Stimulated activated naive CD4-positive, alpha-beta T cell treated with Interleukin-2 at 50 U/mL for 16 hours (primary cell): ENCODE results near the gene ZSWIM6.

Source experiments
- DNase-seq: peaks from one replicate; lab custom pipeline; 2025; lab: John Stamatoyannopoulos, UW

ZSWIM6 gene

DNA sequence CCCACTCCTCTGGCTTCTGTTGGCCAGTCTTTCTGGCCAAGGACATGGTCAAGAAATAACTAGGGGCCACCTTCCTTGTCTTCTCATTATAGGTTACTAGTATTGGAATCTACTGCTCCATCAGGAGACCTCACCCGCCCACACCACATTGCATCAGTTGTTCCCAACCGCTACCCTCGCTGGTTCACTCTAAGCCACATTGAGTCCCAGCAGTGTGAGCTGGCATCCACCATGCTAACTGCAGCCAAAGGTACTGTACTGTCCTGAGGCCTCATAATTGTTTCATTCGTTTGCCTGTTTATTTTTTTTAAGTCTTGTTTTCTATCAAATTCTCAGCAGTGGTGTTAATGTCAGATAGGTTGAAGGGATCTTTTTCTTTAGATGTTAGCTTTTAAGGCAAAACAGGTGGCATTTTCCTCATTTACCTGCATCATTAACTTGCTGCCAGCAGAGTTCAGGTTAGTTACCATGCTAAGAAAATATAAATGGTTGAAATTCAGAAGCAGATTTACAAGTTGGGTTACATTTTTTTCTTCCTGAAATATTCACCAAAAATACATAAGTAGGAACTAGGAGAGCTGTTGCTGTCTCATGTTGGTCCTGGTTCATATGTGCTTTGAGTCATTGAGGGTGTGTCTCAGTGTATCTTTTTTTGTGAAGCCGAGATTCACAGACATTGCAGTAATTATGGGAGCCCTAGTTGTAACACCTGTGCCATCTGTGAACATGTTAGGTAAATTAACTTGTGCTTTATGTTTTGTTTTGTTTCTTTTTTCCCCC lies 206.9 kb downstream of the ZSWIM6 start:
- no peak for DNase-seq

DNA sequence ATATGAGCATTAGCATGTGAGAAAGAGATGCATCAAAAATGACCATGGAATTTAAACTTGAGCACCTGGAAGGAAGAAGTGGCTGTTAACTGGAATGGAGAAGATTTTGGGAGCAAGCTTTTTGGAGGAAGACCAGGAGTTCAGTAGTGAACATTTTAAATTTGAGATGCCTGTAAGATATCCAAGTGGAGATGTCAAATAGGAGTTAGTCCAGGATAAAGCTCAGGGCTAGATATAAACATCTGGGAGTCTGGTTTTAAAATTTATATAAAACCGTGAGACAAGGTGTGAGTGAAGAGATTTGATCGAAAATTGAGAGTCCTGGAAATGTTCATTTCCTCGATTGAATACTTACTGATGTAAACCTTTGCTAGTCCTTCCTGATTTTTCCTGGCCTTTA lies 217.5 kb downstream of the ZSWIM6 start:
- DNase-seq = no peak

DNA sequence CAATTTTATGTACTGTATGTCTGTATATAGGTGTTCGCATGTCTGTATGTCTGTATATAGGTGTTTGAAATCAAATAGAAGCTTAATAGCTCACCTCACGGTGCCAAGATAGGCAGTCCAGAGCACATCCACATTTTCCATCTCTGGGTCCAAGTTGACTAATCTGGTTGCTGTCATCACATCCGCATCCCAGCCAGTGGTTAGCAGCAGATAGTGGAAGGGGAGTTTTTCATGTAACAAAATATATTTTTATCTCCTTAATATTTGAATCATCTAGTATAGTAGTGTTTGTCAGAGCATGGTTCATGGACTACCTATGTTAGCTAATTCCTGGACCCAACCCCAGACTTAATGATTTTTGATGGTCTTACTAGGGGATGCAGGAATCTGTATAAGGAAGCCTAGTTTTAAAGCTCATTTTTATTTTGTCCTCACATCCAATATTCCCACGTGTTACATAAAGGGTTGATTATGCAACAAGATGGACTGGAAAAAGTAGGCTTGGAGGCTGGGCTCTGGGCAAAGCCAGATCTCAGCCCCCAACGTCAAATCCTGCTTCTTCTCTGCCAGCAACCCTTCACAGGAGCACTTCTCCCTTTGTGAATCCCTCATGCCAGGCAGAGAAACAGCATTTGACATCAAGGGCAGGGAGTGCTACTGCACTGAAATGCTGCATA lies 219.7 kb downstream of the ZSWIM6 start:
- no peak for DNase-seq

DNA sequence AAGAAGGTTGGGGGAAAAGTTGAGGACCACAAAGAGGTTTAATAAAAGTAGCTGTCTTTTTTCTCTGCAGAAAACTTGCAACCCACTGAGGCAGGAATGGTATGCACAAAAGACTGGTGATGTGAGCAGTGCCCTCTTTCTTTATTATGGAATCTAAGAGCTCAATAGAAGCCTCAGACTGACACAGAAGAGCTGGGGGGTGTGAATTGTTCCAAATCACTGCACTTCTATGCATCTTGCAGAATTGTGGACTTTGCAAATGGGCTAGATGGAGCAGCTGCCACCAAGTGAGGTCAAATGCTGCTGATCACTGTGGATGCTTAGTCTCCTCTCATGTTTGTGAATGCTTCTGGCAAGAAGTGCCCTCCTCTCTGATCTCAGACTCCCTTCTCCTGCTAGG lies 227.1 kb downstream of the ZSWIM6 start:
- DNase-seq = no peak

DNA sequence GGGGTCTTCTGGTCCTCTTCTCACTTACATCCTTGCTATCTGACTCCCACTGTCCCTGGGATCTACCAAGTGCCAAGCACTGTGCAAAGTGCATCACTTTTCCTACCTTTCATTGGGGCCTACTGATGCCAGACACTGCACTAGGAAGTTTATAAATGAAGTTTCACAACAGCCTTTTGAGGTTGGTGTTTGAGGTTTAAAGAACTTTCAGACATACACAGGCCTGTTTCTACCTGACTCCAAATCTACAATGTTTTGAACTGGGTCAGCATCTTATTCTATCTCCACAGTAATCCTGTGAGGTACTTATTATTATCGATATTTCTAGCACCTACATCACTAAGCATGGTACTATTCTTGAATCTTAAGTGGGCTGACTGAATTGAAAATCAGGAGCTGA lies 227.7 kb downstream of the ZSWIM6 start:
- no peak for DNase-seq

DNA sequence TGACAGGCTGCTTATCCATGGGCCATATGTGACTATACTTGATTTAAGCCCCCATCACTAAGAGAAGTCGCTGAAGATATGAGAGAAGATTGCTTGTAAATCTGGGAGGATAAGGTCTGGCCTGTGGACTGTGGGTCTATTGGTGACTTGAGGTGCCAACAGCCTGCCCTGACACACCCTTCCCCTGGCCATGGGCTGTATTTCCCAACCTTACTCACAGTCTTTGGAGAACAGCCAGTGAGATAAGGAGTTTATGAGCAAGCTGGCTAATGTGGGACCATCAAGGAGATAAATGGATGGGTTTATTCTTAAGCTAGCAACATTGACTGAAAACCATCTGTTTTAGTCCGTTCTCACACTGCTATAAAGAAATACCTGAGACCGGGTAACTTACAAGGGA lies 231.3 kb downstream of the ZSWIM6 start:
- DNase-seq = no peak

DNA sequence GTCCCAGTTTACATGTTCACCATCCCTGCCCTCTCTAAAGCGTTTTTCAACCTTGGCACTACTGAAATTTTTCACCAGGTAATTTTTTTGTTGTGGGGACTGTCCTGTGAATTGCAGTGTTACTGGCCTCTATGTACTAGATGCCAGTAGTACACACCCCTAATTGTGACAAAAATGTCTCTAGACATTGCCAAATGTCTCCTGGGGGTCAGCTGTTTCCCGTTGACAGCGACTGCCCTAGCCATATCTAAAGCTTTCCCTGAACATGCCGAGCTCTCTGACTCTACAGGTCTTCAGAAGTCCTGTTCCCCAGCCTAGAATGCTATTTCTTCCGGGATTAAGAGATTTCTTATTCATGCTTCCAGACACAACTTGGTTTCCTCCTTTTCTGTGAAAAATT lies 235.3 kb downstream of the ZSWIM6 start:
- DNase-seq = no peak

DNA sequence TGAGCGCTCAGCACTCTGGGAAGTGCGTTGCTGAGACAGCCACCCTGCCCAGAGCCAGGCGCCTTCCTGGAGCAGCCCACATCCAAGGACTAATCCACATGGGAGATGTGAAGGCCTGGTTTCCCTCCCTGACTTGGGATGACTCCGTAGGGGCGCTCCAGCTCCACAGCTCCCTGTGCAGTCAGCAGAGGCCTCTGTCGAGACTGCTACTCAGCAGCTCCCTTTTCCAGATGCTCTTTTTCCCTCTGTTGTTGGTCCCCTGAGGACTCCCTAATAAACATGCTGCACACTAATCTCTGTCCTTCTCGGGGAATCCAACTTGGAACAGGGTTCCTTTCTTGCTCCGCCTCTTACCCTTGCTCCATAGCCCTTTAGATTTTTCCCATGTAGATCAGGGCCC lies 237.3 kb downstream of the ZSWIM6 start:
- no peak for DNase-seq

DNA sequence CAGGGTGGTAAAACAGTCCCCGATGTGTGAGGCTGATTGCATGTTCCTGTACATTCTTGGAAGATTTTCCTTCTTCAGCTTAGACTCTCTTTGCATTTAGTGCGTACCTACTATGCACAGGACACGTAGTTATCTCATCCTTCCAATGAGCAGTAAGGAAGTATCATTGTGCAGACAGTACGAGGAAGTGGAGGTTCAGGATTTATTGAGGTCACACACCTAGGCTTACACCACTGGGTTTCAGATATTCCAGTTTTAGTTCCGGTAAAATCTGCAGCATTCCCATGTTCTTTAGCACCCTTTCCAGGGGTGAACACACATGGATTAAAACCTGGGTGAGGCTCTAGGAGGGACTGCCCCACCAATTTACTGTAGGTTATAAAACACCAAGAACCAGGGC lies 238.7 kb downstream of the ZSWIM6 start:
- no peak for DNase-seq

DNA sequence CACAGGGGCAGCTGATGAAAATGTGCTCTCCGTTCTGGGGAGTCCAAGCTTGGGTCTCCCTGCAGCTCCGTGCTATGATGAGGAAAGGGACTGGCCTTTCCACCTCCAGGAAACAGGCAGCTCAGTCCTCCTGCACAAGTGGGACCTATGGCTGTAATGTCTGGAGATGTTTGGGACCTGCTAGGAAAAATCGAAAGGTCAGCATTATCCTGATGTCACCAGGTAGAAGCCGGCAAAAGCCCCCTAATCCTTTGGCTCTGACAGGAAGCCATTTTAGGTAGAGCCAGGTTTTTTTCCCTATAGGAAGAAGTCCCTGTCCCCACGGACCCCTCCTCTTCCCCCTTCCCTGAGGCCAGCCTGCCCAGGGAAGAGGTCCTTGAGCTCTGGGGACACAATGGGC lies 240.9 kb downstream of the ZSWIM6 start:
- DNase-seq = no peak

DNA sequence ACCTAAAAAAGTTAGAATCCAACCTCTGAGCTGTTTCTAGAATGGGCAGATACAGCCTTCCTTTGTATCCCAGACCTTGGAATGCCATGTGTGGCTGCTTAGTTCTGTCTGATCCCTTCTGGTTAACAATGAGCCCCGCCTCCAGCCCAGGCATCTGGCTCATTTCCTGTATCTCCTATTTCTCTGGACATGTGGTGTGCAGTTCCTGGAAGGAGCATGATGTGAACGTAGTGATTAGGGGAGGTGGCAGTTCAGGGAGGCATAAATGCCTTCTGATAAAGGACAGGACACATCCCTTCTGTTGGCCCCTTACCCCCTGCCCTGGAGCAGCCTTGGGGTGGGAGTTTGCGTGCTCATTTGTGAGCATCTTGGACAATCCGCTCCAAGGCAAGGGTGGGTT lies 243.0 kb downstream of the ZSWIM6 start:
- DNase-seq = no peak

DNA sequence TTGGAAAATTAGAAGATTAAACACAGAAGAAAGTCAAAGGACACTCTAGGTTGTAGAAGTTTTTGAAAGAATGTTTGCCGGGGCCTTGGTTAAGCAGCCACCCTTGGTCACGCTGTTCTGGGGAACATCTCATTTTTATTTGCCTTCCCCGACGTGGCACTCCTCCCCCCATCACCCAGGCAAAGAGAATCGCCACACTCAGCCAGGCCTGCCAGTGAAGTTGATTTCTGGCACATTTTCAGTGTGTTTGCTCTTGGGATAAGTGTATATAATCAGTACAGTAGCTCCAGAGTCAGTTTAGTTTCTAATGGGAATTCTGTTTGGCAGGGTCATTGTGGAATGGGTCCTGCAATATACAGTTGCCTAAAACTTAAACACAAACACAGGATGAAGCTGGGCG lies 243.5 kb downstream of the ZSWIM6 start:
- no peak for DNase-seq

DNA sequence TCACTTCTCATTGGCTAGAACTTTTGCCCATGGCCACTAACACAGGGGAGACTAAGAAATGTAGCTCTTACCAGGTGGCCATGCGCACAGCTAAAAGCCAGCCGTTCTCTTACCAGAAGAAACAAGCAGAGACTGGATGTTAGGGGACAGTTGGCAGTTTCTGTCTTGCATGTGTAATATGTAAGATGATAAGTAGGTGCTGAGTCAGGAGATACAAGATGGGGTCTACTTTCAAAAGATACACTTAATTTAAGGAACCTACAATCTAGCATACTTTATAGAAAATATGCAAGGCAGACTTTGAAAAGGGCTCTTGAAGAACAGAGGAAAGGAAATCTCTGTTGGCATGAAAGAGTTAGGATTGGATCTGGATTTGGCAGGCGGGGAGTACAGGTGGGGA lies 244.5 kb downstream of the ZSWIM6 start:
- no peak for DNase-seq

DNA sequence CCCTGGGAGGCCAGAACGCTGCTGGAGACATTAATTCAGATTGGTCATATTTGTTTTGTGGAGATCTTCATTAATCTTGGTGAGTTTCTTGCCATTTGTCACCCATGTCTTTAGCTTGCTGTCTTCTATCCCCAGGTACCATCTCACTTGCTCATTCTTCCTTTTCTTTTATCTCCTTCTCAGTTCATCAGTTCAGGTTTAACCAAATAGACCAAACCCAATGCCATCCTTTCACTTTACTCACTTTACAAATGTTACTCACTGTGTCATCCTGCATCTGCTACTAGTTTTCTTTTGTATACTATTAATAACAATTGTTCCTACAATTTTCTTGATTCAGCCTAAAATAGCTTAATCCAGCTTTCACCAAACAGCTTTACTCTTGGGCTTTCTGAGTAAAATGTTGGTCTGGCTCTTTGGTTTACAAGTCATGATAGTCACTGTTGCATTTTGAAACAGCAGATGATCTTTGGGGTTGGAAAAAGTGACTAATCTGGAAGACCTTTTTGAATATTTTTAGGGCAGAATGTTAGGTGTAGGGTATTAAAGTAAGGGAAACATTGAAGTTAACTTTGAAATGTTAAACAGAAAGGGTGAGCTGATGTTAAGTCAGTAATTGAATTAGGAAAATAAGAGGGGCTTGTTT lies 246.9 kb downstream of the ZSWIM6 start:
- DNase-seq = no peak

DNA sequence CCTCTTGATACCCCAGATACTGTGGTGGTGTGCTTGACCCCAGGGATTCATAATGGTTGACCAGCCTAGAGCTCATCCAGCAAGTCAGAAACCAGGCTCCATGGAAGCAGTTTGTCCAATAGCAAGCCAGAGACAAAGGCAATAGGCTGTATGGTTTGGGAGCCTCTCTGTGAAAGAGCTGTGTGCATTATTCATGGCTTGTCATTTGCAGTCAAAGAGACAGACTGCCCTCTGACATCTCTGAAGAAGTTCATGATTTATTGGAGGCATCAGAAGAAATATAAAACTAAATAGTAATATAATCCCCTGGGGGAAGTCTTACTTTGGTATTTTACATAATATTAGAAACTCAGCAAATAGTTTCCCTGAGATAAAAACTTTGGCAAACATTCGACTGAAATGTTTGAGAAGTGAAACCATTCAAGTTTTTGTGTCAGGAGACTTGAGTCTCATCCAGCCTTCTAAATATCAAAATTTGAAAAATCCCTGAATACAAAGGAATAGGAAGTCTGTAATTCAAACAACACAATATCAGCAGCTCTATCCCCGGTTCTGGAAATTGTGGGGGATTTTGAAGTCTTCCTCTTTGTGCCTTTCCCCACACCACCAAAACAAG lies 250.3 kb downstream of the ZSWIM6 start:
- no peak for DNase-seq

DNA sequence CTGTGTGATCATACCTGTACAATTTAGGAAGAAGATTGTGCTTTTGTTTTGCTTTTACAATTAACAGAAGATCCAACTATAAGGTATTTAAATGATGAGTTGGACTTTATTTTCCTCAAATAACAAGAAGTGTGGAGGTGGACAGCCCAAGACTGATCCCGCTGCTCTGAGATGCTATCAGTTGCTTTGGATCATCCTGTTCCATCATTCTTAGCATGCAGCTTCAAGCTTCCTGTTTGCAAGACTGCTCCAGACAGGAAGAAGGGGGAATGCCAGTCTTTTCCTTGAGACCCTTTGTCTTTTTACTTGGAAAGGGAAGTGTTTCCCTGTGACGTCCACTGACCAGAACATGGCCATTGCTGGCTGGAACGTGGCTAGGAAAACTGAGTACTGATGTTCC lies 250.8 kb downstream of the ZSWIM6 start:
- no peak for DNase-seq

DNA sequence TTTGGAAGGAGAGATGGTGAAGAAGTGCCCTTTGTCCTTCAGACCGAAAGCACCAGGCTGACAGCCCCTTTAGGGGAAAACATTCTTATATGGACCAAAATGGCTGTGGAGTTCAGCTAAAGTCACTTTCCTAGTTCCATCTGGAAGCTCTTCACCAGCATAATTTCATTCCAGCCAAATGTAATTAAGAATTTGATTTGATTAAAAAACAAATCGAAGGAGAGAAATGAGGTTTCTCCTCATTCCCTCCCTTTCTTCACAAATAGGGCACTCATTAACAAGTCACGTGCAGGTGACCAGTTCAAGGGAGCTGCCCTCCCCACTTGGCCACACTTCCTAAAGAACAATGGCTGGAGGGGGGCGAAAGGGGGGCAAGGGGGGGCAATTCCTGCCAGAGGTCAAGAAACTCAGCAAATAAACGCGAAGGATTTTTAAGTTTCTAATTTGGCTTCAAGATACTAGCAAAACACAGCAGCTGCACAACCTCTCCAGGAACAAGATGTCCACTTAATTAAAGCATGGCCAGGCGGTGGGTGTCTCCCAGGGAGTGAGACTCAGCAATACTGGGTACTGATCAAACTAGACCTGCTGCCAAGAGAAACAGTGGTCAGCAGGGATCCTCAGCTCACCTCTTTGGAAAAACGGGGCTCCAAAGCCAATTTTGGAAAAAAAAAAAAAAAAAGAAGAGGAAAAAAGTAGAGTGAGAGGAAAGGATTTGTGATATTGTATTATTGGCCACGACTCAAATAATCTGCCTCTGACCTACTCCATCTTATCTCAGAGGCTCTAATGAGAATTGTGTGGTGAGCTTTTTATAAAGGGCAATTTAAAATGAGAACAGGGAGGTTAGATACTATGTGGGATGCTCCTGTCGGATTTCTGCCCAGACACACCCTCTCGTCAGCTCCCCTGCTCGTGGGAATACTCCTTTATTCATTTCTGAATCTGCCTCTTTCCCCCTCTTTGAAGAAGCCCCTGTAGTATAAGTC lies 254.3 kb downstream of the ZSWIM6 start:
- no peak for DNase-seq

DNA sequence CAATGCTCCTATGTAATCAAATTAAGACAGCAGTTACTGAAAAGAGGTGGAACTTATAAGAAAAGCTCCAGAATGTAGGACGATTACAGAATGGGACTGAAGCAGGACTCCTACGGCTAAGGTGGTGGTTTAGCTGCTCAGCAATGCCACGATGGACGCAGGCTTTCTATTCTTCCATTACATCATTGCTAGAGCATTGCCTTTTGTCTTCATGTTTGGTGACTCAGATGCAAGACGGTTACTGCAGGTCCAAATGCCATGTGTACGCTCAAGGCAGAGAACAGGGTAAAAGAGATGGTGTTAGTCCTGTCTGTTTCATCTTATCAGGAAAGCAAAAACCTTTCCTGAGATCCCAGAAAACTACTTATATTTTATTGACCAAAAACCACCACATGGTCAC lies 255.1 kb downstream of the ZSWIM6 start:
- DNase-seq = no peak

DNA sequence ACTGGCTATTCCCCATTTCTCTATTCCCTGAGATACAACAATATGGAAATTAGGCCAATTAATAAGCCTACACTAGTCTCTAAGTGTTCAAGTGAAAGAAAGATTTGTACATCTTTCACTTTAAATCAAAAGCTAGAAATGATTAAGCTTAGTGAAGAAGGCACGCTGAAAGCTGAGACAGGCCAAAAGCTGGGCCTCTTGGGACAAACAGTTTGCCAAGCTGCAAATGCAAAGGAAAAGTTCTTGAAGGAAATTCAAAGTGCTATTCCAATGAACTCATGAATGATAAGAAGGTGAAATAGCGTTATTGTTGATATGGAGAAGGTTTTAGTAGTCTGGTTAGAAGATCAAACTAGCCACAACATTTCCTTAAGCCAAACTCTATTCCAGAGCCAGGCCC lies 256.2 kb downstream of the ZSWIM6 start:
- DNase-seq = no peak

DNA sequence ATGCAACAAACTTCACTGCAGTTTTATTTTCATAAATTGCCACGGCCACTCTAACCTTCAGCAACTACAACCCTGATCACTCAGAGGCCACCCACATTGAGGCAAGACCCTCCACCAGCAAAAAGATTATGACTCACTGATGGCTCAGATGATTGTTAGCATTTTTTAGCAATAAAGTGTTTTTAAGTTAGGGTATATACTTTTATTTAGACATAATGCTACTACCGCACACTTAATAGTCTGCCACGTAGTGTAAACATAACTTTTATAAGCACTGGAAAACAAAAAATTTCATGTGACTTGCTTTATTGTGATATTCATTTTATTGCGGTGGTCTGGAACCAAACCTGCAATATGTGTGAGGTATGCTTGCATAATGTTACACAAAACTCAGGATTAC lies 257.9 kb downstream of the ZSWIM6 start:
- DNase-seq = no peak

DNA sequence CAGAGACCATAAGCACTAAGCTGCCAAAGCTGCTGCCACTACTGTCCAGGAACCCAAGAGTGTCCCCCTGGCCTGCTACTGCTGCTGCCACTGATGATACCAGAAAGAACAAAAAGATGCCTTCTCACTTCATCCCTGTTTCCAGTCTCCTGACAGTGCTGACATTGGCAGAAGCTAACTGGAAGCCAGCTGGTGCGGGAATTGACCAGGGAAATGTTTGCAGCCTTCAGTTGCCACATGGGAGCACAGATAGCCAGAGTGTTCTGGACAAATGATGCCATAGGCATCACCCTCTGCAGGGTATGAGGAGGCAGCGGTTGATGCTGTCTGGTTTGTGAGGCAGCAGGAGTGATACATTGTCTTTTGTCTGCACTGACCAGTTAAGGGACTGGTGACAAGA lies 258.4 kb downstream of the ZSWIM6 start:
- DNase-seq = no peak

DNA sequence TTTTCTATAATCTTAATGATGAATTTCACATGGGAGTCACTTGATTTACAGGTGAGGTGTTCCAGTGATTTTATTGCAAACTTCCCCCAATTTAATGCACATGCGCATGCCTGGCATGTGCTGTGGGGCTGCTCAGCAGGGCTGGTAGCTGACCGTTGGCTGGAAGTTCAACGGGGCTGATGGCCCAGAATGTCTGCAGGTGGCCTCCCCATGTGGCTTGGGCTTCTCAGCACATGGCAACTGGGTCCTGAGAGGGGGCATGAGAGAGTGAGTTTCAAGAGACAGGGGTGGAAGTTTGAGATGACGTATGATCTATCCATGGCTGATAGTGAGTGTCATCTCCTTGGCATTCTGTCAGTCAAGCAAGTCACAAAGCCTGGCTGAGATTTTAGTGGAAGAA lies 259.8 kb downstream of the ZSWIM6 start:
- no peak for DNase-seq
